ENCODE data around the gene SLC16A8.

- TF ChIP-seq CTCF (IDR thresholded peaks at IDR 0.05) = no peak
- no peak for TF ChIP-seq EZH2phosphoT487 (IDR thresholded peaks at IDR 0.05)
These were observed 47.4 kb upstream of the SLC16A8 start for GRCh38 chr22:38131399-38131798.
